LoVo (cell line): ENCODE results near the gene OTUD5.

Experiments
- DNase-seq: peaks from one replicate; pipeline ENCODE4 v3.0.0-alpha.2; 2016; ENCODE audit warnings: low spot score

OTUD5 gene

DNA sequence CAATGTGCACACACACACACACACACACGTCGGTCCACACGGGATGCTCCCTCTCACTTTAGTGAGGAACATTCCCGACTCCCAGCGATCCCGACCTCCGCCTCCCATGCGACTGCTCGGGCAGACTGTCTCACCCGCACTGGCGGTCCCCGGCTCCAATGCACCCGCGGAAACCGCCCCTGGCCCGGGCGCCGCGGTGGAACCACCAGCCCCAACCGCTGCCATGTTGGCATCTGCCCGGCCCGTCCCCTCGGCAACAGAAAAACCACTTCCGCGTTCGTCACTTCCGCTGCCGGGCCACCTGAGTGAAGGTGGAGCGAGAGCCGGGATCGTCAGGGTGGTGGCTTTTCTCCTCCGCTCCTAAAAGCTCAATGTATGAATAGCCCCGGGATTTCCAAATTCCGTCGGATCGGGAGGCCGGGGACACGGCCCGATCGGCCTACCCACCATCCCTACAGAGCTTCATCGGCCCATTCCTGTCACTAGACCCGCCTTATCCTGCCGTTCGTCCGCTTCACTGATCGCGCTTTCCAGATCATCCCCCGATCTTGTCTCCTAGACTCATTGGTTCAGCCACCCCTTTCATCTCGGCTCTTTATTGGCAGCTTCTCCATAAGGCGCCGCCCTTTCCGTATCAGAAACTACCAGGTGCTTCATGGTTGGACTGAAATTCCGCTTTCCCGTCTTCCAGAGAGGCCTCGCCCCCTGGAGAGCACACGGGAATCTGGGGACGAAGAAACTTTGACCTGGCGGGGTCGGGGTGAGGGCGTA is 45.8 kb downstream of the OTUD5 start, which contains the start of gene SLC35A2:
SLC35A2 (minus strand) TSS at position 235 of the 771 bp plus-strand sequence; CDS start at position 225, 10 bp downstream.
- peak; percentile 77 for DNase-seq

DNA sequence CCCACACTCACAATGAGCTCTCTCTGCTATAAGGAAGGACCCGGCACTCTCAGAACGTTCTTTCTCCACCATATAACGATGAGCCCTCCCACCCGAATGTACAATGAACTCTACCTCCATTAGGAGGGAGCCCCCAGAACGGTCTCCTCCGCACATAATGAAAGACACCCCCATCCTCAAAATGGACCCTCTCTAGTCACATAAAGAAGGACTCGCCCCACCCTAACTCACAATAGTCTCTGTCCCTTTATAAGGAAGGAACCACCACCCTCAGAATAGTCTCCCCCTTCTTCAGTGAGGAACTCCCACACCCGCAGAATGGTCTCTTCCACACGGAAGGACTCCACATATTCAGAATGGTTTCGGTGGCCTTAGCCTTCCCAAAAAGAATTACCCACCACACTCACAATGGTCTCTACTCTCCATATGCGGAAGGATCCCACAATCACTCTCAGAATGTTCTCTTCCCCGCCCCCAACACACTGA is 46.4 kb downstream of the OTUD5 start:
- no peak for DNase-seq

DNA sequence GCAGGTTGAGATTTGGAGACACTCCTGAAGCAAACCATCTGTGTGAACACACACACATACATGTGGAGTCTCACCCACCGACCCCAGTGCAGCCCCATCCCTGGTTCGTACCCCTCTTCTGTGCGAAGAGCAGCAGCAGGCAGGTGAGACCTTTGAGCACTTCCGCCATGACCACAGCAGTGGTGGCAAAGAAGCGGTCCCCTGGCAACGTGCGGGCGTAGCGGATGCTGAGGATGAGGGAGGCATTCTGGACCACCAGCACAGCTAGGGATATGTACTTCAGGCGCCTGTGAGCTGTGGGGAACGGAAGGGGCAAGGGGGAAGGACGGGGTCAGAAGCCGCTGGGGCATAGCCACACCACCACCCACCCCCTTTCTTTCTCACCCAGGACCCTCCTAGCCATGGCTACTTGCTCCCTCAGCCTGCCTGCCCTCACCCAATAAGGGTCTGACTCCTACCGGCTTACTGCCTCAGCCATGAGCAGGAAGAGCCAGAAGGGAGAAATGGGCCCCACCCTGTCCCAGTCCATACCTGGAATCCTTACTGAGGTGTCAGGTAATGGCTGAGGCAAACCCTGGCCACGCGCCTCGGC is 47.6 kb downstream of the OTUD5 start:
- no peak for DNase-seq

DNA sequence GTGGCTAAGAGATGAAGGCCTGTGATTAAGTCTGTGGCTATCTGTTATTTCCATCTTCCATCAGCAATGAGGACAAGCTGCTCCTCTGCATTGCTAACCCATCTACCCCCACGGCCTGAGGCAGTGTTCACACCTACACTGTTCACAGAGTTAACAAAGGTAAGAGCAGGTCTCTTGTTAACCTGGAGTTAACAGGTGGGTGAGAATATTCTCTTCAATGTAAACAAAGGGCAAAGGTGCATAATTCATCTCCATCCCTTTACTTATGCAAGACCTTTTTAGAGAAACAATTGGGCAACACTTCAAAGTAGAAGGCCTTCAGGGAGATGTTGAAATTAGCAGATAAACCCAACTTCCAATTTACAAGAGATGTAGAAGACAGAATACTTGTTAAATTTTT is 48.8 kb downstream of the OTUD5 start:
- no peak for DNase-seq

DNA sequence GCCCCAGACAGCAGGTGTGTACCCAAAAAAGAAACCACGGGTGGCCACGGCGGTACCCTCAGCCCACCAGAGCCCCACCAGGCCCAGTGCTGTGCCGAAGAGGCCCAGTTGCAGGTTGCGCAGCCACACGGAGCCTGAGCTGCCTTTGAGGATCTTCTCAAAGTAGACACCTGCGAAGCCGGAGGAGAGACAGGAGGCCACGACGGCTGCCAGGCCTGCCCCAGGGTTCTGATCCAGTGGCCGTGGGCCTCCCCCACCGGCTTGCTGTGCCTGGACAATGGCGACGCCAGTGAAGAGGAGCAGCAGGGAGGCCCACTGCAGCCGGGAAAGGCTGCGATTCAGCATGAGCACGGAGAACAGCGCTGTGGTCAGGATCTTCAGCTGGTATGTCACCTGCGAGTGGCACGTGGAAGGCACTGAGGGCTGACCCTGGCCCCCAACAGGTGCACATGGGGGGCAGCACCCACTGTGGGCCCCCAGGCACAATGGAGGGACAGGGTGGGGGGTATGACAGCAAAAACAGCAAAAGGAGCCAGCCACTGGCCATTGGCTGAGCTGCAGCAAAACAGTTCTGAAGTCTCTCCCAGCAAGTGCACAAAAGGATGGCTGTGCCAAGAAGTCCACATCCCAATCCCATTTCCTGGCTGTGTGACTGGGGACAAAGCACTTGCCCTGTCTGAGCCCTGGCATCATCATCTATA is 52.2 kb downstream of the OTUD5 start:
- no peak for DNase-seq

DNA sequence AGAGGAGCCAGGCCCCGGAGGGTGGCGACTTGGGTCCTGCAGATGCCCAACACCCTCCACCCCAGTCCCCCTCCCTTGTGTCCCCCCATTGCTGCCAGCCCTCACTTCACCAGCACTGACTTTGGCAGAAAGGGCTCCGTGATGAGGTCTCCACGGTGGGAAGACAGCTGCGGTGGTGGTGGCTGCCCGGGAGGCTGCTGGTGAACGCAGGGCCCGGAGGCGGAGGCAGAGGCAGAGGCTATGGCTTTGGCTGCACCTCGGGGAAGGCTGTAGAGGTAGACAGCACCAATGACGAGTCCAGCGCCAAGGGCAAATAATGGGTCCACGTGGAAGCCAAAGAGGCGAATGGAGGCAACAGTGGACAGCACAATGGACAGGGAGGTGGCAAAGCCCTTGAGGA is 52.8 kb downstream of the OTUD5 start:
- no peak for DNase-seq

DNA sequence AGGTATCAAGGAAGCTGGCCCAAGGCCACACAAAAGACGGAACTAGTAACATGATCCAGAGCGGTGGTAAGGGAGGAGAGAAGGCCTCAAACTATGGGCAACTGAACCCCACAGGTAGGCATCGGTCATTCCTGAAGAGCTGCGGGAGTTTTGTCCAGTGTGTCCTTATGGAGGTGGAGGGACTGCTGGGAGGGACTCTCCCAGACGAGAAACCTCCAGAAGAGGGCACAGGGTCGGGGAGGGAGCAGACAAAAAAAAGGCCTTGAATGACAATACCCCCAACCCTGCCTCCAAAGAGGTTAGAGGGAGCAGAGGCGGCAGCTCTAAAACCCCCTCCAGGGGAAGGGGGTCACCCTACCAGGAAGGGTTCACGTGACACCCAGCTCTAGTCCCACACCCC is 53.2 kb downstream of the OTUD5 start:
- no peak for DNase-seq

DNA sequence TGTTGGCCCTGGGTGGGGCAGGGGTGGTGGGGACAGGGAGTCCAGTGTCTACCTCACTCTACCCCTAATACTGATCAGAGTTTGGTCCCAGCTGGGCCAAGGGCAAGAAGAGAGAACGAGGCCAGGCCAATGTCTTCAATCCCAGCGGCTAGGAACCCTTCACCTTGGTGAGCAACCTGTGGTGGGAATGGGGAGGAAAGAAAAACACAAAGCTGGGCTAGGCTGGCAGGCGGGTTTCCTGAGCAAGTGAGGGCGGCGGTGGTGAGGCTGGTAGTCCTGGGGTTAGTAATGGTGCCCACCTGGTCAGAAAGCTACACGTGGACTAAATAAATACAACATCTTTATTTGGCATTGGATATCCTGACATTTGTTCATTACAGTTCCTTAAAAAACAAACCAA is 54.1 kb downstream of the OTUD5 start:
- no peak for DNase-seq

DNA sequence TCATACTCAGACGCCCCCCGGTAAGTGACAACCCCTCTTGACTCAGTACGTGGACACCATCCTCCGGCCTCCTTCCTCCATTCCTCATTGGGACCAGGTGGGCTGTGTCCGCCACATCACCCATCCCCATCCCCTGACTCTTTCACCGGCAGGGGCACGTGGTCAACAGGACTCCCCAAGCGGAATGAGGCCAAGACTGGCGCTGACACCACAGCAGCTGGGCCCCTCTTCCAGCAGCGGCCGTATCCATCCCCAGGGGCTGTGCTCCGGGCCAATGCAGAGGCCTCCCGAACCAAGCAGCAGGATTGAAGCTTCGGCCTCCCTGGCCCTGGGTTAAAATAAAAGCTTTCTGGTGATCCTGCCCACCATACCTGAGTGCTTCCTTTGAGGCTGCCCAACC is 54.6 kb downstream of the OTUD5 start:
- no peak for DNase-seq

DNA sequence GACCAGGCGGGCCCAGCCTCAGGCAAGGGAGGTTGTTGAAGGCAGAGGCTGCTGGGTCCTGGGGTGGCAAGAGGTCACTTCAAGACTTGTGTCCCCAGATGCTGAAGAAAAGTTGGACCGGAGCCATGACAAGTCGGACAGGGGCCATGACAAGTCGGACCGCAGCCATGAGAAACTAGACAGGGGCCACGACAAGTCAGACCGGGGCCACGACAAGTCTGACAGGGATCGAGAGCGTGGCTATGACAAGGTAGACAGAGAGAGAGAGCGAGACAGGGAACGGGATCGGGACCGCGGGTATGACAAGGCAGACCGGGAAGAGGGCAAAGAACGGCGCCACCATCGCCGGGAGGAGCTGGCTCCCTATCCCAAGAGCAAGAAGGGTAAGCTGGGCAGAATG is 55.3 kb downstream of the OTUD5 start:
- DNase-seq: no peak

DNA sequence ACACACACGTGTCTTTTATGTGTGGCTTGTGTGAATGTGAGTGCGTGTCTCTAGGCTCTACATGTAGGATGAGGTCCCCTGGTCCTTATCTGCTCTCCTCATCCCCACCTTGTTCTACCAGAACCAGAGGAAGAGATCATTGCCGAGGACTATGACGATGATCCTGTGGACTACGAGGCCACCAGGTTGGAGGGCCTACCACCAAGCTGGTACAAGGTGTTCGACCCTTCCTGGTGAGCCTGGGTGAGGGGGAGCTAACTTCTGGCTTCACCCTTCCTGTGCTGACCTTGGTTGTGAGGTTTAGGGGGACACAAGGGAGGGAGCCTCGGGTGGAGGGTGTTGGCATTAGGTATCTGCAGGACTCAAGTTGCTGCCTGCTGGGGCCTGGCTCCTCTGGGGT is 56.3 kb downstream of the OTUD5 start:
- DNase-seq: no peak

DNA sequence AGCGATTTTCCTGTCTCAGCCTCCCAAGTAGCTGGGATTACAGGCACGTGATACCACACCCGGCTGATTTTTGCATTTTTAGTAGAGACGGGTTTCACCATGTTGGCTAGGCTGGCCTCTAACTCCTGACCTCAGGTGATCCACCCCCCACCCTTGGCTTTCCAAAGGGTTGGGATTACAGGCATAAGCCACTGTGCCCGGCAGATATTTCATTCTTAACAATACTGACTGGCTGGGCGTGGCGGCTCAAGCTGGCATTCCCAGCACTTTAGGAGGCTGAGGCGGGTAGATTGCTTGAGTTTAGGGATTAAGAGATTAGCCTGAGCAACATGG is 58.4 kb downstream of the OTUD5 start:
- DNase-seq: no peak

DNA sequence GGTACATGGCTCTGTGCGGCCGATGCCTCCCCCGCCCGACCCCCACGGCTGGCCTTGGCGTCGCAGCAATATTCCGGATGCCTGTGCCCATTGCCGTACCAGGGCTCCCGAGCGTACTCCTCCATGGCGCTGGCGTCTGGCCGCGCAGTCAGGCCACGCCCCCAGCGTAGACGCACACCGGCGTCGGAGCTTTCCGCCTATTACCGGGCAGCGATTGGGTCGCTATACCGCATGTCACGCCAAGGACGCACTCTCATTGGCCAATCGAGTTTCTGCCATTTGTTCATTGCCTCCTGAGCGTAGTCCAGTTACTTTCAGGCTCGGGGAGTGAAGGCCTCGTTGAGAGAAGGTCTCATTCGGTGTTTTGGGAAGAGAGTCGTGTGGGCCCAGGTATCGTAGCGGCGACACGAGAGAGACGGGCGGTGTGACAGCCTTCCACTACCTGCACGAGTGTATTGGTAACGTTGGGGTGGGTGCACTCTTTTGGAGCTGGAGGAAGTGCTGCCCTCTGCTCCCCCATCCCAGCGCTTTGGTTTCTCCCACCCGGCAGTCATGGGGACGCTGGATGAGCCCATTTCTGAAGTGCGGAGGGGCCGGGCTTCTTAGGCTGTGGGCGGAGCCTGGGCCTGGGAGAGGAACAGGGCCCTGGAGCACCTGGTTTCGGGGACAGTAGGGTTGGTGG is 59.6 kb downstream of the OTUD5 start, which contains the start of the genes PQBP1 and TIMM17B:
PQBP1 (plus strand) TSS at position 306 of the 682 bp plus-strand sequence. CDS start 580 bp downstream, outside the sequence.
TIMM17B (minus strand) TSS at position 144 of the 682 bp plus-strand sequence; CDS start at position 125, 19 bp downstream.
- DNase-seq: peak; percentile 91

DNA sequence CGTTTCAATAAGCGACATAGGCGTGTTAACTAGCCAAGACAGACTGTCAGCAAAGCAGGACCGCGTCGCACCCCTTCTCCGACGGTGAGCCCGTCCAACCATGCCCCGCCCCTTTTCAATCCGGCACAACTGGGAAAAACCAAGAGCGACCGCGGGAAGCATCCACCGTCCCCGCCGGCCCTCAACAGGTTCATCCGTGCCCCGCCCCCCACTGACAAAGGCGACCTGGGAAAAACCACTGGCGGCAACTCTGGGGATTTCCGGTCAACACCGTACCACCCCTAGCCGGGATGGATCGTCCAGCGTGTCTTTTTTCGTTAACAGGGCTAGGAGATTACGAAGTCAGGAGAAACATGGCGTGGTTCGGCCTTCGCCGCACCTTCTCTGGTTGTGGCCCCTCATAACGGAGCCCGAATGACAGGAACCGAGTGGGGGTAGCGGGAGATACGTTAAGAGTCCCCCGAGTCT is 60.2 kb downstream of the OTUD5 start:
- peak; percentile 71 for DNase-seq

DNA sequence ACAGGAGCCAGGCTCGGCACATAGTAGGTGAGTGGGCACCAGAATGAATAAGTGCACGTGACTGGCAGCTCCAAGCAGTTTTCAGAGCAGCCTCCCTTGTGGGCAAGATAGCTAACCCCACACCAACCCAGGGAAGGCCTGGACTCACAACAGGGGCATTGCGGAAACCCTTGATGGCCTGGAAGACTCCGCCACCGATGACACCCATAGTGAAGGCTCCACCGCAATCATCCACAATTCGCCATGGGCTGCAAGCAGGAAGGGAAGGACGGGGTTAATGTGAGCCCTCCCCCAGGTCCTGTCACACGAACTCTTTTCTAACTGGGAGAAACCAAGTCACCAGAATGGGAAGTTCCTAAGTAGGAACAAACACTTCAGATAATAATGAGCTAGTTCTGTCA is 60.8 kb downstream of the OTUD5 start:
- no peak for DNase-seq

DNA sequence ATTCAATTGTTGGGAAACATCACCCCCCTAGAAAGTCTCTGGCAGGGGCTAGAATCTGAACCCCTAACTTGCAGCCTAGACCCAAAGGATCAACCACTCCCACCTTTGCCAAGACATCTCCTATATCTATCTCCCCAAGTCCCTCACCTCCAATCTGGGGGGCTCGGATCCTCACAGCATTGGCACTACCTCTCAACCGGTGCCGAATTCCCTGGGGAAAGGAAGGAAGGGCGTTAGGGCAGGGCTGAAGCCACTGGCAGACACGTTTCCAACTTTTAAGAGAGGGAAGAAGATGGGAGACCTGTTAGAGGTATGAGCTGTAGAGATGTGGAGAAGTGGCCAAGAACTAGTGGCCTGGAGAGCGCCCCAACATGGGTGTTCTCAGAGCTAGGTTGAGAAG is 62.5 kb downstream of the OTUD5 start:
- no peak for DNase-seq

DNA sequence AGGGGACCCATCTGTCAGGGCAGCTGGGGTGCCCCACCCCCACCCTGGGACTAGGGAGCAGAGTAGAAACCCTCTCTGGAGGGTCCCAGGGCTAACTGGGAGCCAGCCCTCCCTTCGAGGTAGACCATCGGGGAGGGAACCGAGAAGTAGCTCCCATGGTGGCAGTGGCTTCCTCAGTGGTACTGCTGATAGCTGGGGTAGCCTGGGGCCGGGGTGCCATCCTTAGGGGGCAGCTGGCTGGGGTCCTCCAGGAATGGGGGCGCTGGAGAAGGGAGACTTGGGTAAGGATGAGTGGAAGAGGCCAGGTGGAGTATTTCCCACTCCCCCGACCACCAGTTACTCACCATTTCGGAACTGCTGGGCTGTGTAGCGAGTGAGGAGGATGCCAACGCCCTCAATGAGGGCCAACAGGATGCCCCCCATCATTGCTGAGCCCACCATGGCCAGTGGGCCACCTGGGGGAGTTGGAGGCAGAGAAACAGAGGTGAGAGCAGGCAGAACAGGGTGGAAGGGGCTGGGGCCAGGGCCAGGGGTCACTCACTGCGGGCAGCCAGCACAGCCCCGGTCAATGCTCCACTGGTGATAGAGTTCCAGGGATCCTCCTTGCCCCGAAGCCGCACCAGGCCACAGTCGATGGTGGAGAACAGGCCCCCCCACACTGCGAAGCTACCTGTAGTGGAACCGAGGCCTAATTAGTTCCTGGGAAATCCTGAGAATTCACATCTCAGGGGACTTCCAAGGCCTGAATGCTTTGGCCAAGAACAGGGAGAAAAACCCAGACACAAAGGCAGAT is 63.7 kb downstream of the OTUD5 start:
- no peak for DNase-seq

DNA sequence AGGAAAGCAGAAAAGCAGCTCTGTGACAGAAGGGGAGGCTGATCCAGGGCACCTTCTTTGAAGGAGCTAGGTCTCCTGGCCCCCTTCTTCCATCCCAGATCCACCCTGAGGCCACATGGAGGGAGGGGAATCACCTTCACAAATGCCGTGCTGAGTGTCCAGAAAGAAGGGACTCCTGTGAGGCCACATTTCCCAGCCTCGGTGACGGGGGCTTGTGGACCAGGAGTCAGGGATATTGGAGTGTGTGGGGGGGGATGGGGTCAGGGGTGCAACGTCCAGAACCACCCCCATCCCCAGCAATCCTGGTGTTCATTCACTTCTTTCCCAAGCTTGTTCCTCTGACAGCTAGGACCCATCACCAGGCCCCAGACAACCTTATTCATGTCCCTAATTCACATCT is 64.5 kb downstream of the OTUD5 start:
- DNase-seq: no peak

DNA sequence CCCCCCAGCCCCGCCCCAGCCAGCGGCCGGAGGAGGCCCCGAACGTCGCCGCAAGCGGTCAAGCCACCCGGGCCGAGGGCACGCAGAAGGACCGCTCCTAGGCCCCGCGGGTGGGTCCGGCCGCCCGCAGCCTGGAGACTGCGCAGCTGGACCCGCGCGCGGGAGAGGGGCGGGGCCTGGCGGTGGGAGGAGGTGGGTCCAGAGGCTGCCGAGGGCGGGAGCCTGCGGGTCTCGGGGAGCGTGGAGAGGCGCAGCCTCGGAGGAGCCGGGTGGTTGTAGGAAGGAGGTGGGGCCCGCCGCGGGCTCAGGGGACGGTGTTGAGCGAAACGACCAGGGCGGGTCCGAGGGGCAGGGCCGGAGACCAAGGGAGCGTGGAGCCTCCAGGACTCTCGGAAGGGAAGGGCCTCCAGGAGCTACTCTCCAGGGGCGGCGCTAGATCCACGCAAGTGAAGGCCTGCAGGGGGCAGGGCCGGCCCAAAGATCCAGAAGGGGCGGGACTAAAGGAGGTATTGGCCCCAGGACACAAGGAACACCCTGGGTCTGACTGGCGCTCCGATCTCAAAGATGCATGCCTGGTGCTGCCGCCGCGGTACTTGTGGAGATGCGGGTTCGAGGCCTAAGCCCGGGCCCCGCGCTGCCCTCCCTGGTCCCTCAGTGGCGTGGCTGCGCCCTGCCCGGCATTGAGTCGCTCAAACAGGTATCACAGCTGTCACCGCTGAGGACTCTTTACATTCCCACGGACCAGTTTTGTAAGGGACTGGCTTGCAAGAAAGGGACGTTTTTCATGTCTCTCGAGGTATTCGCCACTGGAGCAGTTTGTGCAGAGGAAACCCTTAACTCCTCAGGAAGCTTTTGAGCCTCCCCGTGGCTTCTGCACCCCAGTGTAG is 65.8 kb downstream of the OTUD5 start:
- peak; percentile 61 for DNase-seq

DNA sequence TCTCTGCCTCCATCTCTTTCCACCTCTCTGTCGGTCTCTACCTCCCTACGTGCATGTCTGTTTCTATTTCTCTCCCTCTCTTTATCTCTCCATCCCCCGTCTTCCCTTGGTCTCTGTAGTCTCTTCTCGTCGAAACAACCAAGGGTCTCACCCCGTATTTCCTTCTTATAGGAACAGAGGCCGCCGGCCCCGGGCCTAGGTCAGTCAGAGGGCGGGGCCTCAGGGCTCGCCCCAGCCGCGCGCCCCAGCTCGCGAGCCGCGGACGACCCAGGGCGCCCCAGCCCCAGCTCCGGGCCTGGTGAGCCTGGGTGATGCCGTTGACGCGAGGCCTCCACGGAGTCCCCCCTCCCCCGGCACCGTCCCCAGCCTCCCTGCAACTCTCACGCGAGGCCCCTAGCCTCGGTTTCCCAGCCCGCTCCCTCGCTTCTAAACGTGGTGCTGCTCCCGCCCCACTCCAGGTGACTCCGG is 66.4 kb downstream of the OTUD5 start:
- DNase-seq: no peak
